GM12873 (cell line): ENCODE results near the gene TNFSF18.

Experiments used
- TF ChIP-seq, protein P1 (sequence below): IDR thresholded peaks from 2 replicates; pipeline ENCODE4 v1.5.1; 2012; ENCODE audit warnings: low read depth, mild to moderate bottlenecking, moderate library complexity, low read length, control low read depth; ENCODE audit not compliant: insufficient read depth; ENCODE audit errors: missing control alignments

The TNFSF18 gene

DNA sequence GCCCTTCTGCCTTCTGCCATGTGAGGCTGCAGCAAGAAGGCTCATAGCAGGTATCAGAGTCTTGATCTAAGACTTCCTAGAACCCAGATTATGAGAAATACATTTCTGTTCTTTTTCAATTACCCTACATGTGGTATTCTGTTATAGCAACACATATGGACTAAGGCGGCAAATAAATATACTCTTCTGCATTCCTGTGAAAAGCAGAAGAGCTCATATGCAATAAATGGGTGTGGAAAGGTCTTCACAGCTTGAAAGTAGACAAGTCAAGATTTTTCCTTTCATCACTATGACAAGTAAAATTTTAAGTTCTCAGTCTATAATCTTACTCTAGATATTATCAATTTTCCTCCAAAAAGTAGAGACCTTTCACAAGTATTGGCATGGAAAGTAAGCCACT, 36.6 kb downstream of the TNFSF18 start:
- TF ChIP-seq, protein P1, sequence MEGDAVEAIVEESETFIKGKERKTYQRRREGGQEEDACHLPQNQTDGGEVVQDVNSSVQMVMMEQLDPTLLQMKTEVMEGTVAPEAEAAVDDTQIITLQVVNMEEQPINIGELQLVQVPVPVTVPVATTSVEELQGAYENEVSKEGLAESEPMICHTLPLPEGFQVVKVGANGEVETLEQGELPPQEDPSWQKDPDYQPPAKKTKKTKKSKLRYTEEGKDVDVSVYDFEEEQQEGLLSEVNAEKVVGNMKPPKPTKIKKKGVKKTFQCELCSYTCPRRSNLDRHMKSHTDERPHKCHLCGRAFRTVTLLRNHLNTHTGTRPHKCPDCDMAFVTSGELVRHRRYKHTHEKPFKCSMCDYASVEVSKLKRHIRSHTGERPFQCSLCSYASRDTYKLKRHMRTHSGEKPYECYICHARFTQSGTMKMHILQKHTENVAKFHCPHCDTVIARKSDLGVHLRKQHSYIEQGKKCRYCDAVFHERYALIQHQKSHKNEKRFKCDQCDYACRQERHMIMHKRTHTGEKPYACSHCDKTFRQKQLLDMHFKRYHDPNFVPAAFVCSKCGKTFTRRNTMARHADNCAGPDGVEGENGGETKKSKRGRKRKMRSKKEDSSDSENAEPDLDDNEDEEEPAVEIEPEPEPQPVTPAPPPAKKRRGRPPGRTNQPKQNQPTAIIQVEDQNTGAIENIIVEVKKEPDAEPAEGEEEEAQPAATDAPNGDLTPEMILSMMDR, result no peak

- TF ChIP-seq, protein P1, result no peak
Observed at GRCh38 chr1:173012126-173012525, 38.6 kb downstream of the TNFSF18 start.

DNA sequence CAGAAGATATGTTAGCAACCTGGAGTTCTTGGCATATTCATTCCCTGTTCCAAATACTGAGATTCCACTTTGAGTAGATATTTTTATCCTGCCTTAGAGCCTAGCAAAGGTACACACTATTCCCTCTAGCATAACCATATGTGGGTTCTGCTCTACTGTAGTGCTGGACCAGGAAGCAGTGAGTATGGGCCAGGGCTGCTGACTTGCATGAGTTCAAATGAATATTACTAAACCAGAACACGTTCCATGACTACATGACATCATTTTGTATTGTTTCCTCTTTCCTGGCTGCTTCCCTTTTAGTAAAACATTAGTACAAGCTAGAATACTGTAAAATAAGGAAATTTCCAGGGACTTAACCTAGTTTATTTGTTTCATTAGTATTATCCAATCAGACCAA, 41.1 kb downstream of the TNFSF18 start:
- TF ChIP-seq, protein P1, result no peak

DNA sequence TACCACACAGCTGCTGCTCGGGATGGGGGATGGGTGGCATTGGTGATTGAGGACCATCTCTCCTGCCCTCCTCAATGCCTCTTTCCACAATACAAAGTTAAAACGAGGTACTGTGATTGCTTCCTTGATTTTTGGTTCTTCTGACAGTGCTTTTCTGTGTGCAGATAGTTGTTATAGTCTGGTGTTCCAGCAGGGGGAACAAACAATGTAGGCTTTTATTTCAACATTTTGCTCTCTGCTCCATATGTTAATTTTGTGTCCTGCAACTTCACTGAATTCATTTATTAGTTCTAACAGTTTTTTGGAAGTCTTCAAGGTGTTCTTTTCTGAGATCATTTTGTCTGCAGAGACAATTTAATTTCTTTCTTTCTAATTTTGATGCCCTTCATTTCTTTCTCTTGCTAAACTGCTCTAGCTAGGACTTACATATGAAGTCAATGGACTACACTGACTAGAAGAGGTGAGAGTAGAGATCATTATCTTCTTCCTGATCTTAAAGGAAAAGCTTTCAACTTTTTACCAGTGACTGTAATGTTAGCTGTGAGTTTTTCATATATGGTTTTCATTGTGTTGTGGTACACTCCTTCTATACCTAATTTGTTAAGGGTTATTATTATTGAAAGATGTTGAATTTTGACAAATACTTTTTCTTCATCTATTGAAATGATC, 45.4 kb downstream of the TNFSF18 start:
- TF ChIP-seq, protein P1, result peak; percentile 6

- TF ChIP-seq, protein P1, result no peak
Observed at GRCh38 chr1:173002891-173003838, 47.6 kb downstream of the TNFSF18 start.

DNA sequence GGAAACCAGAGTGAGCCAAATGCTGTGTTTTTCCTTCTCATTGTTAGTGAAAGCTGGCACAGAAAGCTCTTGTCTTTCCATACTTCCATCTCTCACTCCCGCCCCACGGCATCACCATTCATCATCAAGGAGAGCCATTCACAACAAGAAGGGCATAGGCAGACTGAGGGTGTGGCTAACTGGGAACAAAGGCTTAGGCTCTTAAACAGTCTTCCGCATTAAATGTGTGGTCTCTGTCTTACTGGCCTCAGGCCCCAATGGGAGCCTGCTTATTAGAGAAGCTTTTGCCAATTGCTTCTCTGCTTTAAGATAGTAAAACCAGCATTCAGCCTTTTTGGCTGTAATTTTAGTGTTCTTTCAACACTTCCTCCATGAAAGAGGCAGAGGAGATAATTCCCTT, 51.4 kb downstream of the TNFSF18 start:
- TF ChIP-seq, protein P1, result no peak

- TF ChIP-seq, protein P1, result no peak
Observed at GRCh38 chr1:172997941-172998361, 52.8 kb downstream of the TNFSF18 start.
